A673 (cell line): ENCODE measurements around the gene CTSZ.

ENCODE experiments used
- EZH2 ChIP-seq: fragments of 200-600 bp; sonication (generic); IDR thresholded peaks from 2 replicates; pipeline ENCODE4 v1.6.1; 2017; ENCODE audit warnings: borderline replicate concordance, low read depth, mild to moderate bottlenecking, mixed read lengths, antibody characterized with exemption, low read length; ENCODE audit not compliant: poor library complexity, severe bottlenecking
- TF ChIP-seq, protein P1 (sequence below): fragments of 300-800, 200-600 bp; sonication (generic); conservative IDR thresholded peaks from 2 replicates; pipeline ENCODE4 v1.5.1; 2017; ENCODE audit warnings: low read depth, mild to moderate bottlenecking, antibody characterized with exemption, low read length, moderate library complexity, mixed read lengths

DNA sequence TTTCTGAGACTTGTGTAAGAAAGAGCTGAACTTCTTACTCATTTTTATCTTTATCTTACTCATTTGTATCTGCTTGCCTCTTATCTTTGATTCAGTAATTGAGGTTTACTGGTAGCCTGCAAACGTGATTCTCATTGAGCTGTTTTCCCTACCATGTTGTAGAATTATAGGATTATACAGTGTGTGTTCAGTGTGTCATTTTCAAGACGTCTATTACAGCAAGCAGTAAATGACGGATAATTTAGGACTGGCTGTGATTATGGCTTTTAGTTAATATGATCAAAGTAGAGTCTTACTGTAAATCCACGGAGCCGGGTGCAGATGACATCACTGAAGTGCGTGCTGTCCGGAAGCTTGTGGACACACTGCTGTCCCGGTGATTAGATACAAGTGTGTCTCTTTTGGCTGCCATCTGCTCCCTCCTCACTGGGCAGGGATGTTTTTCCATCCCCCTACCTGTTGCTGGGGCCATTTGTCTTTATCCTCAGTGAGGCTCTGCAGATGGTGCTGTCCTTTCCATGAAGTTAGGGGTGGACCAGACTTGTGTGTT lies 20.0 kb downstream of the CTSZ start:
- TF ChIP-seq, protein P1, sequence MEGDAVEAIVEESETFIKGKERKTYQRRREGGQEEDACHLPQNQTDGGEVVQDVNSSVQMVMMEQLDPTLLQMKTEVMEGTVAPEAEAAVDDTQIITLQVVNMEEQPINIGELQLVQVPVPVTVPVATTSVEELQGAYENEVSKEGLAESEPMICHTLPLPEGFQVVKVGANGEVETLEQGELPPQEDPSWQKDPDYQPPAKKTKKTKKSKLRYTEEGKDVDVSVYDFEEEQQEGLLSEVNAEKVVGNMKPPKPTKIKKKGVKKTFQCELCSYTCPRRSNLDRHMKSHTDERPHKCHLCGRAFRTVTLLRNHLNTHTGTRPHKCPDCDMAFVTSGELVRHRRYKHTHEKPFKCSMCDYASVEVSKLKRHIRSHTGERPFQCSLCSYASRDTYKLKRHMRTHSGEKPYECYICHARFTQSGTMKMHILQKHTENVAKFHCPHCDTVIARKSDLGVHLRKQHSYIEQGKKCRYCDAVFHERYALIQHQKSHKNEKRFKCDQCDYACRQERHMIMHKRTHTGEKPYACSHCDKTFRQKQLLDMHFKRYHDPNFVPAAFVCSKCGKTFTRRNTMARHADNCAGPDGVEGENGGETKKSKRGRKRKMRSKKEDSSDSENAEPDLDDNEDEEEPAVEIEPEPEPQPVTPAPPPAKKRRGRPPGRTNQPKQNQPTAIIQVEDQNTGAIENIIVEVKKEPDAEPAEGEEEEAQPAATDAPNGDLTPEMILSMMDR, result no peak
- TF ChIP-seq EZH2, result no peak
